Keratinocyte (primary cell): ENCODE data around the gene CUTA. TPM values are rescaled to one million over a fixed set of nuclear protein-coding genes. Genes with fewer than 3 reads are reported as not detected.
"Not testable (repeated sequence)": the region's sequence is repeated elsewhere in the genome, so short reads cannot be mapped to it uniquely, and the experiment has no call there.

Source experiments
- DNase-seq: peaks from one replicate; pipeline ENCODE4 v3.0.0-alpha.2; 2011; ENCODE audit warnings: low read depth, missing footprints, low spot score
- FAIRE-seq: peaks from 2 replicates; lab custom pipeline; 2011; peaks lifted over from hg19 to GRCh38; lab: Jason Lieb, UNC
- H2AFZ ChIP-seq: 2 replicates; pipeline ENCODE4 v1.6.0; 2012; ENCODE audit warnings: low read length, control low read depth, inconsistent platforms; ENCODE audit not compliant: control insufficient read depth
- H3K27ac ChIP-seq: 2 replicates; pipeline ENCODE4 v1.5.1; 2011; ENCODE audit warnings: low read length; ENCODE audit not compliant: control insufficient read depth, insufficient read depth
- H3K27me3 ChIP-seq: 3 replicates; pipeline ENCODE4 v1.6.0; 2011; ENCODE audit warnings: low read length; ENCODE audit not compliant: control insufficient read depth, insufficient read depth; ENCODE audit errors: extremely low read depth
- H3K36me3 ChIP-seq, 2 experiments: 2 replicates in 1 of 2; 3 replicates in 1 of 2; pipeline ENCODE4 v1.5.1; 2011; ENCODE audit warnings: low read length in 2 of 2, mild to moderate bottlenecking in 1 of 2; ENCODE audit not compliant: control insufficient read depth in 2 of 2, insufficient read depth in 2 of 2; ENCODE audit errors: extremely low read depth in 1 of 2
- H3K4me1 ChIP-seq: 3 replicates; pipeline ENCODE4 v1.5.1; 2011; ENCODE audit warnings: low read length; ENCODE audit not compliant: control insufficient read depth, insufficient read depth; ENCODE audit errors: extremely low read depth
- H3K4me2 ChIP-seq: 3 replicates; pipeline ENCODE4 v1.6.0; 2011; ENCODE audit warnings: low read depth, low read length; ENCODE audit not compliant: control insufficient read depth, insufficient read depth; ENCODE audit errors: extremely low read depth
- H3K4me3 ChIP-seq, 3 experiments: fragments of 200-600 bp in 1 of 3; sonication (generic) in 1 of 3; 2 replicates in 2 of 3; 3 replicates in 1 of 3; pipeline ENCODE4 v1.5.1; 2011 to 2016; ENCODE audit warnings: low read length in 3 of 3, mild to moderate bottlenecking in 3 of 3, control low read depth in 2 of 3, inconsistent platforms in 1 of 3, low read depth in 1 of 3, mixed read lengths in 1 of 3, mixed run types in 1 of 3, moderate library complexity in 1 of 3; ENCODE audit not compliant: control insufficient read depth in 2 of 3, insufficient read depth in 2 of 3; ENCODE audit errors: extremely low read depth in 1 of 3
- H3K79me2 ChIP-seq: 2 replicates; pipeline ENCODE4 v1.6.0; 2012; ENCODE audit warnings: low read length; ENCODE audit not compliant: control insufficient read depth, insufficient read depth
- H3K9ac ChIP-seq: 3 replicates; pipeline ENCODE4 v1.6.0; 2011; ENCODE audit warnings: low read length; ENCODE audit not compliant: control insufficient read depth, insufficient read depth; ENCODE audit errors: extremely low read depth
- H3K9me1 ChIP-seq: 3 replicates; pipeline ENCODE4 v1.6.0; 2011; ENCODE audit warnings: low read length; ENCODE audit not compliant: control insufficient read depth, insufficient read depth; ENCODE audit errors: extremely low read depth
- H3K9me3 ChIP-seq: 2 replicates; pipeline ENCODE4 v1.5.1; 2012; ENCODE audit warnings: low read depth, low read length; ENCODE audit not compliant: control insufficient read depth
- H4K20me1 ChIP-seq: 3 replicates; pipeline ENCODE4 v1.6.0; 2011; ENCODE audit warnings: low read length; ENCODE audit not compliant: control insufficient read depth, insufficient read depth; ENCODE audit errors: extremely low read depth
- CTCF ChIP-seq, 3 experiments: IDR thresholded peaks in 1 of 3; conservative IDR thresholded peaks in 1 of 3; optimal IDR thresholded peaks in 1 of 3; 2 replicates in 2 of 3; 3 replicates in 1 of 3; pipeline versions ENCODE3 to v1.5.1; 2011; ENCODE audit warnings: low read length in 3 of 3, mild to moderate bottlenecking in 3 of 3, moderate library complexity in 2 of 3, control low read depth in 1 of 3, inconsistent platforms in 1 of 3; ENCODE audit not compliant: insufficient read depth in 2 of 3; ENCODE audit errors: extremely low read depth in 1 of 3
- EZH2 ChIP-seq: IDR thresholded peaks from one replicate; pipeline ENCODE4 v1.6.1; 2012; ENCODE audit warnings: inconsistent platforms, mild to moderate bottlenecking, low read length, moderate library complexity
- dilution Hi-C: fragments of 300-500 bp; cut with MboI; formaldehyde crosslinking; loops from one replicate; pipeline ENCODE4 v1.7.0; 2020; ENCODE audit warnings: low sequenced_read_pairs; ENCODE audit not compliant: extremely low pct_ligation_motif_present
- polyA plus RNA-seq, 5 experiments: library from polyadenylated mRNA; depleted of rRNA in 3 of 5; stranded (reverse) in 3 of 5; stranded (forward) in 1 of 5; unstranded in 1 of 5; fragments of >200 nt; gene quantifications; 1 replicate in 1 of 5; 2 replicates in 3 of 5; 3 replicates in 1 of 5; pipeline versions ENCODE4 v1.2.1 to v1.2.3, GENCODE V29; 2011 to 2012; ENCODE audit warnings: missing spikeins in 2 of 5, low read depth in 1 of 5, low replicate concordance in 1 of 5
- small RNA-seq, 3 experiments: library from RNA; depleted of rRNA; stranded (forward); fragments of <200 nt; gene quantifications; one replicate each; pipeline ENCODE3, GENCODE V24; 2012; ENCODE audit warnings: low read depth in 3 of 3, low replicate concordance in 1 of 3; ENCODE audit not compliant: insufficient read length in 3 of 3

Gene CUTA
- polyA plus RNA-seq, 1 donor (not counting 4 experiments of a cell fraction or from before 2014, with no cell fraction given) = 178 TPM

GRCh38 chr6:33367715-33368025, 50.2 kb downstream of the CUTA start:
- DNase-seq, H3K4me1 ChIP-seq, H3K27ac ChIP-seq, H3K4me3 ChIP-seq, dilution Hi-C loops, H3K79me2 ChIP-seq, H3K36me3 ChIP-seq, H4K20me1 ChIP-seq, FAIRE-seq, H3K9ac ChIP-seq, H3K9me1 ChIP-seq, H3K9me3 ChIP-seq, H2AFZ ChIP-seq, H3K27me3 ChIP-seq, H3K4me2 ChIP-seq: not testable (repeated sequence)

- H3K9me3 ChIP-seq = no peaks in the 10 kb centered on the region
- H3K79me2 ChIP-seq = no peaks in the 10 kb centered on the region
- FAIRE-seq = no peak
- H3K4me2 ChIP-seq = no peak overlapping the region
- H3K4me1 ChIP-seq = no peaks in the 10 kb centered on the region
- H3K9ac ChIP-seq = no peak overlapping the region
- H2AFZ ChIP-seq = no peak overlapping the region
- H3K4me3 ChIP-seq = no peak overlapping the region
- H3K27me3 ChIP-seq = no peaks in the 10 kb centered on the region
- no peaks in the 10 kb centered on the region for H3K9me1 ChIP-seq
- dilution Hi-C loops = no loop called here
- no peak for TF ChIP-seq EZH2
- TF ChIP-seq CTCF (optimal IDR thresholded peaks at IDR 0.05 in 1 of 3, IDR thresholded peaks at IDR 0.05 in 1 of 3, conservative IDR thresholded peaks at IDR 0.05 in 1 of 3; ENCODE audit: extremely low read depth in 1 of 3, insufficient read depth in 2 of 3, low read length in 3 of 3) = no peak
- no peak for DNase-seq
- H3K27ac ChIP-seq = no peak overlapping the region
- H3K36me3 ChIP-seq = no peaks in the 10 kb centered on the region
- H4K20me1 ChIP-seq = no peaks in the 10 kb centered on the region
These were observed 50.7 kb downstream of the CUTA start for GRCh38 chr6:33367009-33367714.

Small RNA genes lying within 50 kb of the gene (small RNA-seq; reads per million reads assigned to genes)
- 0 reads per million in 3 experiments for gene RPL35AP4
- gene ZBTB9 = 0 reads per million in 3 experiments

Other genes starting within 250 kb of the CUTA start
- 0.06 to 0.18 TPM (median 0.08 TPM) in 3 replicates for gene COL11A2, start 225.6 kb downstream of the CUTA start, polyA plus RNA-seq
- gene RXRB, start 217.4 kb downstream of the CUTA start, polyA plus RNA-seq = 23.2 to 32.4 TPM (median 25.7 TPM) in 3 replicates
- 47.6 to 68.6 TPM (median 54.0 TPM) in 3 replicates for gene SLC39A7, start 217.2 kb downstream of the CUTA start, polyA plus RNA-seq
- gene HSD17B8, start 213.5 kb downstream of the CUTA start, polyA plus RNA-seq = 18.6 to 22.1 TPM (median 20.7 TPM) in 3 replicates
- gene RING1, start 209.6 kb downstream of the CUTA start, polyA plus RNA-seq = 20.3 to 28.3 TPM (median 23.0 TPM) in 3 replicates
- 36.2 to 48.7 TPM (median 40.6 TPM) in 3 replicates for gene VPS52, start 146.2 kb downstream of the CUTA start, polyA plus RNA-seq
- 5,669 to 7,560 TPM (median 6,374 TPM) in 3 replicates for gene RPS18, start 146.0 kb downstream of the CUTA start, polyA plus RNA-seq
- gene B3GALT4, start 141.0 kb downstream of the CUTA start, polyA plus RNA-seq = 0.31 to 0.61 TPM (median 0.49 TPM) in 3 replicates
- 43.0 to 49.3 TPM (median 45.0 TPM) in 3 replicates for gene WDR46, start 128.9 kb downstream of the CUTA start, polyA plus RNA-seq
- gene PFDN6, start 128.5 kb downstream of the CUTA start, polyA plus RNA-seq = 68.3 to 106 TPM (median 68.5 TPM) in 3 replicates
- gene RGL2, start 119.2 kb downstream of the CUTA start, polyA plus RNA-seq = 33.6 to 57.3 TPM (median 35.8 TPM) in 3 replicates
- 22.2 to 82.4 TPM (median 25.0 TPM) in 3 replicates for gene TAPBP, start 104.0 kb downstream of the CUTA start, polyA plus RNA-seq
- 6.0 to 11.4 TPM (median 6.5 TPM) in 3 replicates for gene ZBTB22, start 100.4 kb downstream of the CUTA start, polyA plus RNA-seq
- gene DAXX, start 95.1 kb downstream of the CUTA start, polyA plus RNA-seq = 16.3 to 42.8 TPM (median 23.1 TPM) in 3 replicates
- gene KIFC1, start 26.3 kb downstream of the CUTA start, polyA plus RNA-seq = 5.7 to 20.0 TPM (median 17.3 TPM) in 3 replicates
- gene PHF1, start 7.1 kb downstream of the CUTA start, polyA plus RNA-seq = 15.2 to 17.1 TPM (median 15.8 TPM) in 3 replicates
- 2.1 to 2.9 TPM (median 2.8 TPM) in 3 replicates for gene SYNGAP1, start 2.0 kb upstream of the CUTA start, polyA plus RNA-seq
- 6.8 to 9.9 TPM (median 7.8 TPM) in 3 replicates for gene ZBTB9, start 36.5 kb upstream of the CUTA start, polyA plus RNA-seq
- gene BAK1, start 162.2 kb upstream of the CUTA start, polyA plus RNA-seq = 61.1 to 93.0 TPM (median 71.1 TPM) in 3 replicates
- gene ITPR3, start 203.2 kb upstream of the CUTA start, polyA plus RNA-seq = 43.3 to 78.0 TPM (median 45.0 TPM) in 3 replicates